Activated CD4-positive, alpha-beta T cell treated with anti-CD3 and anti-CD28 coated beads, Interleukin-2, amount 50 U/mL, for 4 hours (primary cell): Measurements from ENCODE around the gene KLF3.

Experiments used
- DNase-seq, 2 experiments: peaks; one replicate each; pipeline ENCODE4 v3.0.0-alpha.2; 2020

The KLF3 gene

GRCh38 chr4:38704622-38705154 is 40.7 kb downstream of the KLF3 start:
- no peak for DNase-seq

- no peak for DNase-seq
Observed at GRCh38 chr4:38706301-38706700, 42.3 kb downstream of the KLF3 start.

GRCh38 chr4:38710053-38710452 is 46.1 kb downstream of the KLF3 start:
- DNase-seq, result no peak

GRCh38 chr4:38711066-38711465 is 47.1 kb downstream of the KLF3 start:
- DNase-seq, result no peak

- no peak for DNase-seq
Observed at GRCh38 chr4:38715050-38715449, 51.1 kb downstream of the KLF3 start.

- DNase-seq, result no peak
Observed at GRCh38 chr4:38716256-38716655, 52.3 kb downstream of the KLF3 start.

- DNase-seq, result no peak
Observed at GRCh38 chr4:38717604-38718003, 53.6 kb downstream of the KLF3 start.

- DNase-seq, result no peak
Observed at GRCh38 chr4:38723114-38723513, 59.1 kb downstream of the KLF3 start.

GRCh38 chr4:38723726-38724474 is 59.9 kb downstream of the KLF3 start:
- no peak for DNase-seq

GRCh38 chr4:38724475-38724808 is 60.4 kb downstream of the KLF3 start:
- DNase-seq, result no peak

GRCh38 chr4:38728631-38729141 is 64.7 kb downstream of the KLF3 start:
- no peak for DNase-seq

- no peak for DNase-seq
Observed at GRCh38 chr4:38730493-38730829, 66.5 kb downstream of the KLF3 start.

- peak; percentile 79 to 82 for DNase-seq
Observed at GRCh38 chr4:38730830-38731646, 67.0 kb downstream of the KLF3 start.

GRCh38 chr4:38733663-38734062 is 69.7 kb downstream of the KLF3 start:
- no peak for DNase-seq

GRCh38 chr4:38734446-38734845 is 70.4 kb downstream of the KLF3 start:
- no peak for DNase-seq

GRCh38 chr4:38734911-38735310 is 70.9 kb downstream of the KLF3 start:
- DNase-seq, result no peak

GRCh38 chr4:38735870-38736269 is 71.9 kb downstream of the KLF3 start:
- DNase-seq, result no peak

- DNase-seq, result no peak
Observed at GRCh38 chr4:38738940-38739803, 75.2 kb downstream of the KLF3 start.

GRCh38 chr4:38740303-38740702 is 76.3 kb downstream of the KLF3 start:
- DNase-seq, result no peak

- no peak for DNase-seq
Observed at GRCh38 chr4:38743866-38744265, 79.9 kb downstream of the KLF3 start.

GRCh38 chr4:38745881-38746280 is 81.9 kb downstream of the KLF3 start:
- no peak for DNase-seq

GRCh38 chr4:38747629-38748028 is 83.6 kb downstream of the KLF3 start:
- no peak for DNase-seq

GRCh38 chr4:38749336-38749735 is 85.3 kb downstream of the KLF3 start:
- DNase-seq, result no peak
